K562 (cell line): ENCODE measurements around the gene SLC7A10. TPM values are rescaled to one million over a fixed set of nuclear protein-coding genes. Genes with fewer than 3 reads are reported as not detected.
A peak's percentile ranks its signal among the peaks of the same experiment; 100 is the strongest.

ENCODE experiments used
- ATAC-seq: fragments of 200-7000 bp; cut with Tn5 transposase; 3 replicates; pipeline ENCODE4 v1.9.1; 2020; ENCODE audit warnings: moderate library complexity
- BruUV-seq: library from RNA; stranded (reverse); fragments of 400-500 nt; replicated peaks from 2 replicates; lab custom pipeline; 2021; lab: Mats Ljungman, UMichigan
- CTCF ChIA-PET: fragments of 300-600 bp; formaldehyde crosslinking; extraction: SDS; loops from one replicate; lab custom pipeline; 2021; ENCODE audit warnings: low intra/inter-chr PET ratio; lab: Yijun Ruan, JAX
- POLR2A ChIA-PET: fragments of 300-600, 350-650 bp; sonication (Branson Sonifier 250); formaldehyde crosslinking; extraction: SDS; loops from one replicate; lab custom pipeline; 2021; ENCODE audit warnings: antibody characterized with exemption, inconsistent platforms; lab: Yijun Ruan, JAX
- DNase-seq, 4 experiments: peaks; one replicate each; pipeline versions ENCODE4 v3.0.0 to v3.0.0-alpha.2; 2011 to 2018; ENCODE audit warnings: low spot score in 3 of 4, mixed read lengths in 3 of 4; ENCODE audit errors: extremely low read depth in 1 of 4
- FAIRE-seq: peaks from 2 replicates; lab custom pipeline; 2011; peaks lifted over from hg19 to GRCh38; lab: Jason Lieb, UNC
- H2AFZ ChIP-seq: 2 replicates; pipeline ENCODE4 v1.6.0; 2011; ENCODE audit warnings: low read depth, low read length, control low read depth, inconsistent platforms
- H3K27ac ChIP-seq: fragments of 200-600 bp; 3 replicates; pipeline ENCODE4 v1.8.0; 2011; ENCODE audit warnings: low read depth, mild to moderate bottlenecking, control low read depth, inconsistent platforms, low read length, moderate library complexity, mixed read lengths; ENCODE audit errors: extremely low read depth
- H3K27me3 ChIP-seq, 2 experiments: fragments of 300-600 bp in 1 of 2; 2 replicates in 1 of 2; 3 replicates in 1 of 2; pipeline versions ENCODE4 v1.6.0 to v1.8.0; 2011; ENCODE audit warnings: inconsistent platforms in 2 of 2, low read length in 2 of 2, mild to moderate bottlenecking in 1 of 2, mixed read lengths in 1 of 2, moderate library complexity in 1 of 2; ENCODE audit not compliant: control insufficient read depth in 2 of 2, insufficient read depth in 2 of 2
- H3K36me3 ChIP-seq: fragments of 300-600 bp; 3 replicates; pipeline ENCODE4 v1.8.0; 2011; ENCODE audit warnings: mild to moderate bottlenecking, low read length, inconsistent platforms; ENCODE audit not compliant: control insufficient read depth, insufficient read depth
- H3K4me1 ChIP-seq, 2 experiments: fragments of 200-600 bp in 1 of 2; replicated peaks in 1 of 2; 2 replicates in 1 of 2; 3 replicates in 1 of 2; pipeline versions ENCODE4 v1.5.1 to v1.8.0; 2011; ENCODE audit warnings: inconsistent platforms in 2 of 2, low read length in 2 of 2, mild to moderate bottlenecking in 1 of 2, mixed read lengths in 1 of 2, moderate library complexity in 1 of 2; ENCODE audit not compliant: control insufficient read depth in 2 of 2, insufficient read depth in 2 of 2
- H3K4me2 ChIP-seq: 2 replicates; pipeline ENCODE4 v1.6.1; 2011; ENCODE audit warnings: low read length, control low read depth, inconsistent platforms, mixed read lengths; ENCODE audit not compliant: insufficient read depth
- H3K4me3 ChIP-seq: fragments of 200-600 bp; sonication (generic), shearing (Covaris generic); 2 replicates; pipeline ENCODE4 v1.5.1; 2016; ENCODE audit warnings: control low read depth, inconsistent platforms
- H3K79me2 ChIP-seq: fragments of 200-600 bp; 3 replicates; pipeline ENCODE4 v1.8.0; 2011; ENCODE audit warnings: low read length, inconsistent platforms; ENCODE audit not compliant: control insufficient read depth, insufficient read depth
- H3K9ac ChIP-seq, 2 experiments: 2 replicates each; pipeline versions ENCODE4 v1.6.0 to v1.6.1; 2011; ENCODE audit warnings: low read depth in 2 of 2, low read length in 2 of 2, control low read depth in 1 of 2, inconsistent platforms in 1 of 2, mild to moderate bottlenecking in 1 of 2, mixed read lengths in 1 of 2; ENCODE audit not compliant: insufficient read depth in 1 of 2
- H3K9me1 ChIP-seq: one replicate; pipeline ENCODE4 v1.6.0; 2011; ENCODE audit warnings: inconsistent platforms, mild to moderate bottlenecking, low read length, moderate library complexity; ENCODE audit not compliant: control insufficient read depth, insufficient read depth
- H3K9me3 ChIP-seq: replicated peaks from 2 replicates; pipeline ENCODE4 v1.5.1; 2011; ENCODE audit warnings: low read depth, low read length, inconsistent platforms; ENCODE audit not compliant: control insufficient read depth, insufficient read depth
- H4K20me1 ChIP-seq: replicated peaks from 2 replicates; pipeline ENCODE4 v1.6.1; 2011; ENCODE audit warnings: low read length, inconsistent platforms, mixed read lengths; ENCODE audit not compliant: control insufficient read depth, insufficient read depth
- IRF2 ChIP-seq: sonication (generic); formaldehyde crosslinking; IDR thresholded peaks from 2 replicates; pipeline ENCODE4 v1.8.1; 2022; ENCODE audit warnings: mild to moderate bottlenecking, missing genetic modification reagents
- MBD2 ChIP-seq: sonication (generic); IDR thresholded peaks from 2 replicates; pipeline ENCODE4 v1.6.1; 2016; ENCODE audit warnings: low read depth, borderline replicate concordance
- SIN3A ChIP-seq, 2 experiments: fragments of 150-350 bp in 1 of 2; IDR thresholded peaks; 2 replicates each; pipeline ENCODE4 v1.6.1; 2011 to 2016; ENCODE audit warnings: borderline replicate concordance in 2 of 2, low read depth in 2 of 2, low read length in 2 of 2, mild to moderate bottlenecking in 2 of 2, moderate library complexity in 2 of 2; ENCODE audit not compliant: control insufficient read depth in 1 of 2
- WGBS: fragments of 100-300 bp; shearing (Covaris generic); methylation state at CpG from one replicate; pipeline ENCODE4 v1.1.6; 2016; ENCODE audit warnings: low coverage, mixed read lengths; ENCODE audit not compliant: insufficient coverage; ENCODE audit errors: missing lambda C conversion rate; 5-methylcytosine and 5-hydroxymethylcytosine counted together
- in situ Hi-C: fragments of 300-500 bp; cut with MboI; formaldehyde crosslinking; loops from 4 replicates; pipeline ENCODE4 v1.15.0; 2018; ENCODE audit warnings: inconsistent platforms, mixed read lengths
- intact Hi-C: fragments of 100-400 bp; cut with micrococcal nuclease; formaldehyde crosslinking; loops from 2 replicates; pipeline ENCODE4 v1.14.2; 2022
- polyA plus RNA-seq, 8 experiments: library from polyadenylated mRNA; depleted of rRNA in 4 of 8; stranded (reverse) in 5 of 8; unstranded in 3 of 8; fragments of >200 nt; fragmentation: Nextera tagmentation in 2 of 8; fragmentation: Illumina TruSeq in 1 of 8; extraction: Ambion mirVana in 2 of 8; extraction: Trizol in 1 of 8; gene quantifications; 2 replicates each; pipeline versions ENCODE4 v1.2.1 to v1.2.3, GENCODE V29; 2011 to 2014; ENCODE audit warnings: inconsistent platforms in 1 of 8, missing spikeins in 1 of 8
- total RNA-seq, 7 experiments: library from RNA; depleted of rRNA in 6 of 7; stranded (reverse); fragments of >200 nt in 6 of 7; fragmentation: Illumina TruSeq in 2 of 7; extraction: Trizol in 2 of 7; gene quantifications; 2 replicates each; pipeline versions ENCODE4 v1.2.1 to v1.2.3, GENCODE V29; 2011 to 2021; ENCODE audit warnings: low replicate concordance in 1 of 7
- TF ChIP-seq, protein P1 (sequence below): fragments of 450-650 bp; formaldehyde crosslinking; IDR thresholded peaks from 2 replicates; pipeline ENCODE4 v1.4.0; 2020; ENCODE audit warnings: mild to moderate bottlenecking, mixed read lengths
- TF ChIP-seq, protein P2 (sequence below): sonication (generic); formaldehyde crosslinking; IDR thresholded peaks from 2 replicates; pipeline ENCODE4 v1.9.0; 2022; ENCODE audit warnings: mild to moderate bottlenecking, missing genetic modification reagents
- TF ChIP-seq, protein P3 (sequence below), 3 experiments: fragments of 200-800 bp in 1 of 3; sonication (Bioruptor generic) in 1 of 3; sonication (generic) in 1 of 3; formaldehyde crosslinking in 1 of 3; IDR thresholded peaks; 2 replicates each; pipeline versions ENCODE4 v1.6.1 to v1.8.0; 2016 to 2022; ENCODE audit warnings: mild to moderate bottlenecking in 2 of 3, missing compliant biosample characterization in 2 of 3, missing genetic modification characterization in 2 of 3, missing genetic modification reagents in 1 of 3
- TF ChIP-seq, protein P4 (sequence below): IDR thresholded peaks from 2 replicates; pipeline ENCODE4 v1.6.1; 2014; ENCODE audit warnings: antibody characterized with exemption
- TF ChIP-seq, protein P5 (sequence below): sonication (generic); formaldehyde crosslinking; IDR thresholded peaks from 2 replicates; pipeline ENCODE4 v1.5.0; 2020; ENCODE audit warnings: missing genetic modification reagents

SLC7A10 gene
- total and polyA plus RNA-seq, 9 of the 15 experiments (the other 6 are each of a cell fraction or from before 2014, with no cell fraction given): 0.07 TPM; not detected in 8

DNA sequence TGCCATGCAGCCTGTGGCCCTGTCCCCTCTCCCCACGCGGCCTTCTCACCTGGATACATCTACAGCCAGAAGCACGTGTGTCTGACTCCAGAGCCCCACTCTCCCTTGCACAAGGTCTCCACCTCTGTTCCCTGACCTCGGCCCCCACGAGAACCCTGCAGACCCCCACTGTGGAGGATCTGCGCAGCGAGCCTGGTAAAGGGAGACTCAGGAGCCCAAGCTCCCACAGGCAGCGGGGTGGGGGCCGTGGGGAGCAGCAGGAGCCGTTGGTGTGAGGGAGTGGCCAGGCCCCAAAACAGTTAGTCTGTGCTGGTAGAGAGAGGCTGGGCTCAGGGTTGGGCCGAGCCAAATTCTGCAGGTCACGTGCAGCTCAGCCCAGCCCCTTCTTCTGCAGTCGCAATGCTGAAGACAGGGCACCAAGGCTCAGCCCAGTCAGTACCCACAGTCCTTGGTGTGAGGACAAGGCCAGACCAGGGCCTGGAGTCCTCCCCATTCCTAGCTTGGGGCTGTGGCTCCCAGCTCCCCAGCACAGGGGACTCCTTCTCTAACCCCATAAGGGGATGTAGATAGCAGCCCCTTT is 28.7 kb upstream of the SLC7A10 start:
- ChIA-PET POLR2A (interaction anchor here (0.6 to 1.0 kb wide), 4 partner anchors 118 to 571 kb away, joined by 3 to 6 read pairs (median 4); no protein-coding TSS in a partner anchor), CTCF (no interaction called here)
- peaks cover 0 to 13% of the 10 kb centered on the region in 2 experiments; a peak in 2 of 5 replicates for H3K4me1 ChIP-seq
- BruUV-seq: no TSS peak
- H3K4me2 ChIP-seq: no peak overlapping the region
- H3K36me3 ChIP-seq: no peaks in the 10 kb centered on the region
- peaks cover 2 to 36% of the 10 kb centered on the region in 2 experiments; a peak in 2 of 5 replicates for H3K27me3 ChIP-seq
- WGBS: 3% methylated on average over 12 of the region's 13 CpGs
- peak; percentile 61 for ATAC-seq
- FAIRE-seq: no peak
- H3K9me3 ChIP-seq: peaks cover 3% of the 10 kb centered on the region; the same call in 1 of the 2 replicates
- intact Hi-C loops (no loop called here), in situ Hi-C loops (no loop called here)
- H3K27ac ChIP-seq: no peak overlapping the region
- H3K4me3 ChIP-seq: no peak overlapping the region
- no peaks in the 10 kb centered on the region for H4K20me1 ChIP-seq
- H2AFZ ChIP-seq: no peak overlapping the region
- 0 out of 4 replicates have a peak overlapping the region, but pooled peaks of 1 of the 2 experiments have one; percentile 35 for H3K9ac ChIP-seq
- no peaks in the 10 kb centered on the region for H3K79me2 ChIP-seq
- no peak for DNase-seq
- no peaks in the 10 kb centered on the region for H3K9me1 ChIP-seq
- TF ChIP-seq, protein P1, sequence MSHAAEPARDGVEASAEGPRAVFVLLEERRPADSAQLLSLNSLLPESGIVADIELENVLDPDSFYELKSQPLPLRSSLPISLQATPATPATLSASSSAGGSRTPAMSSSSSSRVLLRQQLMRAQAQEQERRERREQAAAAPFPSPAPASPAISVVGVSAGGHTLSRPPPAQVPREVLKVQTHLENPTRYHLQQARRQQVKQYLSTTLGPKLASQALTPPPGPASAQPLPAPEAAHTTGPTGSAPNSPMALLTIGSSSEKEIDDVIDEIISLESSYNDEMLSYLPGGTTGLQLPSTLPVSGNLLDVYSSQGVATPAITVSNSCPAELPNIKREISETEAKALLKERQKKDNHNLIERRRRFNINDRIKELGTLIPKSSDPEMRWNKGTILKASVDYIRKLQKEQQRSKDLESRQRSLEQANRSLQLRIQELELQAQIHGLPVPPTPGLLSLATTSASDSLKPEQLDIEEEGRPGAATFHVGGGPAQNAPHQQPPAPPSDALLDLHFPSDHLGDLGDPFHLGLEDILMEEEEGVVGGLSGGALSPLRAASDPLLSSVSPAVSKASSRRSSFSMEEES (CRISPR knock-in tag): 0 out of 2 replicates have a peak, but pooled peaks have one; percentile 2
- TF ChIP-seq, protein P2, sequence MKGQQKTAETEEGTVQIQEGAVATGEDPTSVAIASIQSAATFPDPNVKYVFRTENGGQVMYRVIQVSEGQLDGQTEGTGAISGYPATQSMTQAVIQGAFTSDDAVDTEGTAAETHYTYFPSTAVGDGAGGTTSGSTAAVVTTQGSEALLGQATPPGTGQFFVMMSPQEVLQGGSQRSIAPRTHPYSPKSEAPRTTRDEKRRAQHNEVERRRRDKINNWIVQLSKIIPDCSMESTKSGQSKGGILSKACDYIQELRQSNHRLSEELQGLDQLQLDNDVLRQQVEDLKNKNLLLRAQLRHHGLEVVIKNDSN (CRISPR knock-in tag): peak; percentile 68
- TF ChIP-seq MBD2 (no peak), SIN3A (IDR thresholded peaks at IDR 0.05; ENCODE audit: borderline replicate concordance in 2 of 2, control insufficient read depth in 1 of 2, low read depth in 2 of 2, low read length in 2 of 2) (no peak), IRF2 (CRISPR knock-in tag) (no peak)
- TF ChIP-seq, protein P3, sequence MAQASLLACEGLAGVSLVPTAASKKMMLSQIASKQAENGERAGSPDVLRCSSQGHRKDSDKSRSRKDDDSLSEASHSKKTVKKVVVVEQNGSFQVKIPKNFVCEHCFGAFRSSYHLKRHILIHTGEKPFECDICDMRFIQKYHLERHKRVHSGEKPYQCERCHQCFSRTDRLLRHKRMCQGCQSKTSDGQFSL (CRISPR knock-in tag; IDR thresholded peaks at IDR 0.05): no peak
- TF ChIP-seq, protein P3 (tag; IDR thresholded peaks at IDR 0.05): no peak
- TF ChIP-seq, protein P4, sequence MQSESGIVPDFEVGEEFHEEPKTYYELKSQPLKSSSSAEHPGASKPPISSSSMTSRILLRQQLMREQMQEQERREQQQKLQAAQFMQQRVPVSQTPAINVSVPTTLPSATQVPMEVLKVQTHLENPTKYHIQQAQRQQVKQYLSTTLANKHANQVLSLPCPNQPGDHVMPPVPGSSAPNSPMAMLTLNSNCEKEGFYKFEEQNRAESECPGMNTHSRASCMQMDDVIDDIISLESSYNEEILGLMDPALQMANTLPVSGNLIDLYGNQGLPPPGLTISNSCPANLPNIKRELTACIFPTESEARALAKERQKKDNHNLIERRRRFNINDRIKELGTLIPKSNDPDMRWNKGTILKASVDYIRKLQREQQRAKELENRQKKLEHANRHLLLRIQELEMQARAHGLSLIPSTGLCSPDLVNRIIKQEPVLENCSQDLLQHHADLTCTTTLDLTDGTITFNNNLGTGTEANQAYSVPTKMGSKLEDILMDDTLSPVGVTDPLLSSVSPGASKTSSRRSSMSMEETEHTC: no peak
- TF ChIP-seq, protein P5, sequence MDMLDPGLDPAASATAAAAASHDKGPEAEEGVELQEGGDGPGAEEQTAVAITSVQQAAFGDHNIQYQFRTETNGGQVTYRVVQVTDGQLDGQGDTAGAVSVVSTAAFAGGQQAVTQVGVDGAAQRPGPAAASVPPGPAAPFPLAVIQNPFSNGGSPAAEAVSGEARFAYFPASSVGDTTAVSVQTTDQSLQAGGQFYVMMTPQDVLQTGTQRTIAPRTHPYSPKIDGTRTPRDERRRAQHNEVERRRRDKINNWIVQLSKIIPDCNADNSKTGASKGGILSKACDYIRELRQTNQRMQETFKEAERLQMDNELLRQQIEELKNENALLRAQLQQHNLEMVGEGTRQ: peak; percentile 61
